Tibial nerve (tissue), 3 donors: ENCODE measurements around the gene ZFPM1.

Experiments used
- POLR2A ChIP-seq, 2 donors: fragments of 450-650 bp; IDR thresholded peaks; one replicate each; pipeline ENCODE4 v1.6.1; 2017; ENCODE audit warnings: antibody characterized with exemption in 2 of 2, mild to moderate bottlenecking in 2 of 2, moderate library complexity in 2 of 2
- TF ChIP-seq, protein P1 (sequence below), 5 experiments: fragments of 200-600 bp in 3 of 5; fragments of 450-650 bp in 2 of 5; sonication (generic) in 3 of 5; IDR thresholded peaks; one replicate each; pipeline ENCODE4 v1.5.1; 2016 to 2019; ENCODE audit warnings: antibody characterized with exemption in 5 of 5, mild to moderate bottlenecking in 3 of 5, moderate library complexity in 2 of 5

DNA sequence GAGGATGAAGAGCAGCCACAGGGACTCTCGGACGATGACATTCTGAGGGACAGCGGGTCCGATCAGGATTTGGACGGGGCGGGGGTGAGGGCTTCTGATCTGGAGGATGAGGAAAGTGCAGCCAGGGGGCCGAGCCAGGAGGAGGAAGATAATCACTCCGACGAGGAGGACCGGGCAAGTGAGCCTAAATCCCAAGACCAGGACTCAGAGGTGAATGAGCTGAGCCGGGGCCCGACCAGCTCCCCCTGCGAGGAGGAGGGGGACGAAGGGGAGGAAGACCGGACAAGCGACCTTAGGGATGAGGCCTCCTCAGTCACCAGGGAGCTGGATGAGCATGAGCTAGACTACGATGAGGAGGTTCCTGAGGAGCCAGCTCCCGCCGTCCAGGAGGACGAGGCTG is 124.1 kb downstream of the ZFPM1 start:
- TF ChIP-seq POLR2A (IDR thresholded peaks at IDR 0.05): no peak
- TF ChIP-seq, protein P1, sequence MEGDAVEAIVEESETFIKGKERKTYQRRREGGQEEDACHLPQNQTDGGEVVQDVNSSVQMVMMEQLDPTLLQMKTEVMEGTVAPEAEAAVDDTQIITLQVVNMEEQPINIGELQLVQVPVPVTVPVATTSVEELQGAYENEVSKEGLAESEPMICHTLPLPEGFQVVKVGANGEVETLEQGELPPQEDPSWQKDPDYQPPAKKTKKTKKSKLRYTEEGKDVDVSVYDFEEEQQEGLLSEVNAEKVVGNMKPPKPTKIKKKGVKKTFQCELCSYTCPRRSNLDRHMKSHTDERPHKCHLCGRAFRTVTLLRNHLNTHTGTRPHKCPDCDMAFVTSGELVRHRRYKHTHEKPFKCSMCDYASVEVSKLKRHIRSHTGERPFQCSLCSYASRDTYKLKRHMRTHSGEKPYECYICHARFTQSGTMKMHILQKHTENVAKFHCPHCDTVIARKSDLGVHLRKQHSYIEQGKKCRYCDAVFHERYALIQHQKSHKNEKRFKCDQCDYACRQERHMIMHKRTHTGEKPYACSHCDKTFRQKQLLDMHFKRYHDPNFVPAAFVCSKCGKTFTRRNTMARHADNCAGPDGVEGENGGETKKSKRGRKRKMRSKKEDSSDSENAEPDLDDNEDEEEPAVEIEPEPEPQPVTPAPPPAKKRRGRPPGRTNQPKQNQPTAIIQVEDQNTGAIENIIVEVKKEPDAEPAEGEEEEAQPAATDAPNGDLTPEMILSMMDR (IDR thresholded peaks at IDR 0.05): no peak
